HepG2 (cell line): ENCODE results near the gene PRSS2. TPM values are rescaled to one million over a fixed set of nuclear protein-coding genes. Genes with fewer than 3 reads are reported as not detected.

Experiments used
- CBFB ChIP-seq: sonication (generic); formaldehyde crosslinking; IDR thresholded peaks from 2 replicates; pipeline ENCODE4 v1.4.0; 2020; ENCODE audit warnings: missing genetic modification reagents
- CSRNP2 ChIP-seq: sonication (generic); formaldehyde crosslinking; conservative IDR thresholded peaks from 2 replicates; pipeline ENCODE4 v1.8.0; 2022; ENCODE audit warnings: low read depth, missing genetic modification reagents
- DNMT1 ChIP-seq: sonication (generic); formaldehyde crosslinking; IDR thresholded peaks from 2 replicates; pipeline ENCODE4 v1.5.1; 2020; ENCODE audit warnings: mild to moderate bottlenecking, missing genetic modification reagents
- EZH2 ChIP-seq: conservative IDR thresholded peaks from 2 replicates; pipeline ENCODE4 v1.6.1; 2012; ENCODE audit warnings: mild to moderate bottlenecking, low read depth, low read length, moderate library complexity
- HNF4G ChIP-seq, 2 experiments: sonication (generic) in 1 of 2; formaldehyde crosslinking in 1 of 2; IDR thresholded peaks; 2 replicates each; pipeline versions ENCODE4 v1.4.0 to v1.6.1; 2011 to 2020; ENCODE audit warnings: borderline replicate concordance in 2 of 2, low read depth in 2 of 2, mild to moderate bottlenecking in 2 of 2, low read length in 1 of 2, missing genetic modification reagents in 1 of 2, moderate library complexity in 1 of 2
- NFYB ChIP-seq: sonication (generic); formaldehyde crosslinking; IDR thresholded peaks from 2 replicates; pipeline ENCODE4 v1.4.0; 2020; ENCODE audit warnings: missing genetic modification reagents
- XRCC5 ChIP-seq: fragments of 200-400 bp; formaldehyde crosslinking; optimal IDR thresholded peaks from 2 replicates; pipeline ENCODE3; 2017; ENCODE audit warnings: mild to moderate bottlenecking, low read length
- ZBTB42 ChIP-seq: sonication (generic); formaldehyde crosslinking; IDR thresholded peaks from 2 replicates; pipeline ENCODE4 v1.5.0; 2020; ENCODE audit warnings: mild to moderate bottlenecking, missing genetic modification reagents
- ZNF281 ChIP-seq: sonication (generic); formaldehyde crosslinking; IDR thresholded peaks from 2 replicates; pipeline ENCODE4 v1.4.0; 2020; ENCODE audit warnings: missing genetic modification reagents, borderline replicate concordance
- ZNF674 ChIP-seq: sonication (generic); formaldehyde crosslinking; IDR thresholded peaks from 2 replicates; pipeline ENCODE4 v1.5.0; 2020; ENCODE audit warnings: low read depth, mild to moderate bottlenecking, missing genetic modification reagents
- ZSCAN12 ChIP-seq: sonication (generic); formaldehyde crosslinking; IDR thresholded peaks from 2 replicates; pipeline ENCODE4 v1.9.0; 2021; ENCODE audit warnings: mild to moderate bottlenecking, missing genetic modification reagents
- polyA plus RNA-seq, 8 experiments: library from polyadenylated mRNA; depleted of rRNA in 3 of 8; stranded (reverse) in 7 of 8; unstranded in 1 of 8; fragments of >200 nt; fragmentation: Illumina TruSeq in 4 of 8; extraction: Trizol in 4 of 8; gene quantifications; 2 replicates each; pipeline versions ENCODE4 v1.2.1 to v1.2.3, GENCODE V29; 2011 to 2016; ENCODE audit warnings: low read depth in 4 of 8, missing spikeins in 1 of 8, mixed read lengths in 1 of 8; ENCODE audit not compliant: insufficient read depth in 1 of 8
- total RNA-seq, 5 experiments: library from RNA; depleted of rRNA; stranded (reverse); fragments of >200 nt; fragmentation: Illumina TruSeq; extraction: Trizol; gene quantifications; 2 replicates each; pipeline ENCODE4 v1.2.3, GENCODE V29; 2016; ENCODE audit warnings: low read depth in 1 of 5

PRSS2 gene
- total and polyA plus RNA-seq, 2 of the 13 experiments (the other 11 are each of a cell fraction or from before 2014, with no cell fraction given) = not detected

GRCh38 chr7:142798451-142799436 is 28.0 kb downstream of the PRSS2 start (continued):
- TF ChIP-seq ZNF281 (CRISPR knock-in tag) (no peak), ZNF674 (CRISPR knock-in tag) (no peak), EZH2 (no peak), ZSCAN12 (CRISPR knock-in tag) (no peak), ZBTB42 (CRISPR knock-in tag) (no peak), CSRNP2 (CRISPR knock-in tag) (no peak), NFYB (CRISPR knock-in tag) (no peak), DNMT1 (CRISPR knock-in tag) (no peak), XRCC5 (no peak), HNF4G (IDR thresholded peaks at IDR 0.05; ENCODE audit: borderline replicate concordance, low read depth, low read length) (no peak), HNF4G (CRISPR knock-in tag; IDR thresholded peaks at IDR 0.05; ENCODE audit: borderline replicate concordance, low read depth) (no peak), CBFB (CRISPR knock-in tag) (no peak)
- TF ChIP-seq, all 625 proteins: peak for 0
